H1 (cell line): ENCODE data around the gene NT5DC1.

Experiments
- CBX8 ChIP-seq: fragments of 300-800, 300-1000 bp; sonication (generic); IDR thresholded peaks from 2 replicates; pipeline ENCODE4 v1.7.1; 2016; ENCODE audit warnings: low read depth, low read length, borderline replicate concordance
- CREB1 ChIP-seq: IDR thresholded peaks from 2 replicates; pipeline ENCODE4 v1.6.1; 2012; ENCODE audit warnings: inconsistent platforms
- EP300 ChIP-seq, 2 experiments: IDR thresholded peaks; 1 replicate in 1 of 2; 2 replicates in 1 of 2; pipeline ENCODE4 v1.6.1; 2011 to 2012; ENCODE audit warnings: low read depth in 2 of 2, low read length in 2 of 2, mild to moderate bottlenecking in 2 of 2, borderline replicate concordance in 1 of 2, inconsistent platforms in 1 of 2, moderate library complexity in 1 of 2
- EZH2 ChIP-seq: fragments of 200-600 bp; sonication (generic); IDR thresholded peaks from 2 replicates; pipeline ENCODE4 v1.7.1; 2012; ENCODE audit warnings: low read depth, mild to moderate bottlenecking, moderate library complexity, low read length, inconsistent platforms; ENCODE audit not compliant: severe bottlenecking
- FOSL1 ChIP-seq: IDR thresholded peaks from 2 replicates; pipeline ENCODE4 v1.6.1; 2011; ENCODE audit warnings: mild to moderate bottlenecking, low read depth, low read length, moderate library complexity; ENCODE audit not compliant: insufficient read depth
- POLR2A ChIP-seq, 2 experiments: IDR thresholded peaks; 1 replicate in 1 of 2; 2 replicates in 1 of 2; pipeline ENCODE4 v1.6.1; 2011; ENCODE audit warnings: low read depth in 2 of 2, low read length in 2 of 2, mild to moderate bottlenecking in 2 of 2; ENCODE audit errors: control extremely low read depth in 1 of 2
- POLR2AphosphoS5 ChIP-seq: IDR thresholded peaks from 2 replicates; pipeline ENCODE4 v1.6.1; 2011; ENCODE audit warnings: low read depth, low read length
- RAD21 ChIP-seq, 2 experiments: IDR thresholded peaks in 1 of 2; conservative IDR thresholded peaks in 1 of 2; 2 replicates each; pipeline ENCODE4 v1.6.1; 2011; ENCODE audit warnings: low read depth in 2 of 2, low read length in 2 of 2, improper control_type of control experiment in 1 of 2, inconsistent platforms in 1 of 2, mild to moderate bottlenecking in 1 of 2, moderate library complexity in 1 of 2
- TEAD4 ChIP-seq: IDR thresholded peaks from 2 replicates; pipeline ENCODE4 v1.6.1; 2012; ENCODE audit warnings: low read depth, low read length, inconsistent platforms, mixed read lengths
- ZNF274 ChIP-seq: IDR thresholded peaks from 2 replicates; pipeline ENCODE4 v1.7.0; 2012; ENCODE audit warnings: low read length, borderline replicate concordance; ENCODE audit errors: extremely low read depth
- TF ChIP-seq, protein P1 (sequence below), 3 experiments: IDR thresholded peaks; 1 replicate in 2 of 3; 2 replicates in 1 of 3; pipeline versions ENCODE4 v1.5.1 to v1.6.1; 2011; ENCODE audit warnings: low read length in 3 of 3, mild to moderate bottlenecking in 3 of 3, inconsistent platforms in 2 of 3, low read depth in 1 of 3, moderate library complexity in 1 of 3; ENCODE audit not compliant: insufficient read depth in 1 of 3; ENCODE audit errors: control extremely low read depth in 1 of 3
- TF ChIP-seq, protein P2 (sequence below): IDR thresholded peaks from 2 replicates; pipeline ENCODE4 v1.6.1; 2012; ENCODE audit warnings: low read length, inconsistent platforms

GRCh38 chr6:116166369-116166768 is 65.7 kb downstream of the NT5DC1 start:
- TF ChIP-seq CREB1: no peak
- no peak for TF ChIP-seq EZH2
- no peak for TF ChIP-seq ZNF274
- TF ChIP-seq EP300 (IDR thresholded peaks at IDR 0.05; ENCODE audit: borderline replicate concordance in 1 of 2, low read depth in 2 of 2, low read length in 2 of 2): no peak
- TF ChIP-seq, protein P1, sequence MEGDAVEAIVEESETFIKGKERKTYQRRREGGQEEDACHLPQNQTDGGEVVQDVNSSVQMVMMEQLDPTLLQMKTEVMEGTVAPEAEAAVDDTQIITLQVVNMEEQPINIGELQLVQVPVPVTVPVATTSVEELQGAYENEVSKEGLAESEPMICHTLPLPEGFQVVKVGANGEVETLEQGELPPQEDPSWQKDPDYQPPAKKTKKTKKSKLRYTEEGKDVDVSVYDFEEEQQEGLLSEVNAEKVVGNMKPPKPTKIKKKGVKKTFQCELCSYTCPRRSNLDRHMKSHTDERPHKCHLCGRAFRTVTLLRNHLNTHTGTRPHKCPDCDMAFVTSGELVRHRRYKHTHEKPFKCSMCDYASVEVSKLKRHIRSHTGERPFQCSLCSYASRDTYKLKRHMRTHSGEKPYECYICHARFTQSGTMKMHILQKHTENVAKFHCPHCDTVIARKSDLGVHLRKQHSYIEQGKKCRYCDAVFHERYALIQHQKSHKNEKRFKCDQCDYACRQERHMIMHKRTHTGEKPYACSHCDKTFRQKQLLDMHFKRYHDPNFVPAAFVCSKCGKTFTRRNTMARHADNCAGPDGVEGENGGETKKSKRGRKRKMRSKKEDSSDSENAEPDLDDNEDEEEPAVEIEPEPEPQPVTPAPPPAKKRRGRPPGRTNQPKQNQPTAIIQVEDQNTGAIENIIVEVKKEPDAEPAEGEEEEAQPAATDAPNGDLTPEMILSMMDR (IDR thresholded peaks at IDR 0.05; ENCODE audit: control extremely low read depth in 1 of 3, insufficient read depth in 1 of 3, low read depth in 1 of 3, low read length in 3 of 3): no peak
- TF ChIP-seq POLR2A (IDR thresholded peaks at IDR 0.05; ENCODE audit: control extremely low read depth in 1 of 2, low read depth in 2 of 2, low read length in 2 of 2): no peak
- TF ChIP-seq, protein P2, sequence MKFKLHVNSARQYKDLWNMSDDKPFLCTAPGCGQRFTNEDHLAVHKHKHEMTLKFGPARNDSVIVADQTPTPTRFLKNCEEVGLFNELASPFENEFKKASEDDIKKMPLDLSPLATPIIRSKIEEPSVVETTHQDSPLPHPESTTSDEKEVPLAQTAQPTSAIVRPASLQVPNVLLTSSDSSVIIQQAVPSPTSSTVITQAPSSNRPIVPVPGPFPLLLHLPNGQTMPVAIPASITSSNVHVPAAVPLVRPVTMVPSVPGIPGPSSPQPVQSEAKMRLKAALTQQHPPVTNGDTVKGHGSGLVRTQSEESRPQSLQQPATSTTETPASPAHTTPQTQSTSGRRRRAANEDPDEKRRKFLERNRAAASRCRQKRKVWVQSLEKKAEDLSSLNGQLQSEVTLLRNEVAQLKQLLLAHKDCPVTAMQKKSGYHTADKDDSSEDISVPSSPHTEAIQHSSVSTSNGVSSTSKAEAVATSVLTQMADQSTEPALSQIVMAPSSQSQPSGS: no peak
- TF ChIP-seq CBX8: no peak
- TF ChIP-seq POLR2AphosphoS5: no peak
- no peak for TF ChIP-seq TEAD4
- no peak for TF ChIP-seq RAD21 (IDR thresholded peaks at IDR 0.05 in 1 of 2, conservative IDR thresholded peaks at IDR 0.05 in 1 of 2; ENCODE audit: low read depth in 2 of 2, low read length in 2 of 2)
- TF ChIP-seq FOSL1: no peak
